Epithelial cell of esophagus (primary cell): ENCODE results near the gene MAP3K2.

ENCODE experiments used
- DNase-seq: peaks from one replicate; pipeline ENCODE4 v3.0.0; 2010; ENCODE audit warnings: low read depth
- H3K4me3 ChIP-seq: 2 replicates; pipeline ENCODE4 v1.5.1; 2011; ENCODE audit warnings: mild to moderate bottlenecking, low read length, control low read depth
- TF ChIP-seq, protein P1 (sequence below): IDR thresholded peaks from 2 replicates; pipeline ENCODE4 v1.5.1; 2011; ENCODE audit warnings: low read depth, mild to moderate bottlenecking, low read length, control low read depth, inconsistent platforms; ENCODE audit not compliant: insufficient read depth; ENCODE audit errors: missing control alignments

MAP3K2 gene

DNA sequence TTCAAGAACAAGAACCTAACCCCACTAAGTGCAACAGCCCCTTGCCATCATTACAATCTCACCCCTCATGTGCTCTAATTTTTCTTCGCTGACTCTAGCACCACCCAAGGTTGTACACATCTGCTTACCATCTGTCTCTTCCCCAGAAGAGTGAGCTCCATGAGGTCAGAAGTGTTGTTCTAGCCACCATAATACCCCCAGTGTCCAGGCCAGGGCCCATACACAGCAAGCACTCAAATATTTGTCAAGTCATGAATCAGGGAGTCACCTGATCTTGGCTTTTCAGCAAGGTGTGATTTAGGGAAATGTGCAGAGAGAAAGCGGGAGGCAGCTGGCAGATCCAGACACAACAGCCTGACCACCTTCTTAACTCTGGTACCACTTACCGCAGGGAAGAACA is 99.5 kb downstream of the MAP3K2 start:
- H3K4me3 ChIP-seq: no peak overlapping the region
- no peak for DNase-seq
- TF ChIP-seq, protein P1, sequence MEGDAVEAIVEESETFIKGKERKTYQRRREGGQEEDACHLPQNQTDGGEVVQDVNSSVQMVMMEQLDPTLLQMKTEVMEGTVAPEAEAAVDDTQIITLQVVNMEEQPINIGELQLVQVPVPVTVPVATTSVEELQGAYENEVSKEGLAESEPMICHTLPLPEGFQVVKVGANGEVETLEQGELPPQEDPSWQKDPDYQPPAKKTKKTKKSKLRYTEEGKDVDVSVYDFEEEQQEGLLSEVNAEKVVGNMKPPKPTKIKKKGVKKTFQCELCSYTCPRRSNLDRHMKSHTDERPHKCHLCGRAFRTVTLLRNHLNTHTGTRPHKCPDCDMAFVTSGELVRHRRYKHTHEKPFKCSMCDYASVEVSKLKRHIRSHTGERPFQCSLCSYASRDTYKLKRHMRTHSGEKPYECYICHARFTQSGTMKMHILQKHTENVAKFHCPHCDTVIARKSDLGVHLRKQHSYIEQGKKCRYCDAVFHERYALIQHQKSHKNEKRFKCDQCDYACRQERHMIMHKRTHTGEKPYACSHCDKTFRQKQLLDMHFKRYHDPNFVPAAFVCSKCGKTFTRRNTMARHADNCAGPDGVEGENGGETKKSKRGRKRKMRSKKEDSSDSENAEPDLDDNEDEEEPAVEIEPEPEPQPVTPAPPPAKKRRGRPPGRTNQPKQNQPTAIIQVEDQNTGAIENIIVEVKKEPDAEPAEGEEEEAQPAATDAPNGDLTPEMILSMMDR: no peak

DNA sequence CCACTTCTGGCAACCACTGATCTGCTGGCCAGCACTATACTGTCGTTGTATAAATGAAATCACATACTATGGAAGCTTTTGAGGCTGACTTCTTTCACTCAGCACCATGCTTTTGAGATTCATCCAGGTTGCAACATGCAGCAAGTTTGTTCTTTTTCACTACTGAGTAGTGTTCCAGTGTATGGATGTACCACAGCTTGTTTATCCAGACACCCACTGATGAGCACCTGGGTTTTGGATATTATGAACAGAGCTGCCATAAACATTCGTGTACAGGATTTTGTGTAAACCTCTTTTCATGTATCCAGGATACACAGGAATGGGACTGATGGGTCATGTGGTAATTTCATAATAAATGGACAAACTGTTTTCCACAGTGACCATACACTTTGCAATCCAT is 104.5 kb downstream of the MAP3K2 start:
- TF ChIP-seq, protein P1: no peak
- DNase-seq: no peak
- no peak overlapping the region for H3K4me3 ChIP-seq

DNA sequence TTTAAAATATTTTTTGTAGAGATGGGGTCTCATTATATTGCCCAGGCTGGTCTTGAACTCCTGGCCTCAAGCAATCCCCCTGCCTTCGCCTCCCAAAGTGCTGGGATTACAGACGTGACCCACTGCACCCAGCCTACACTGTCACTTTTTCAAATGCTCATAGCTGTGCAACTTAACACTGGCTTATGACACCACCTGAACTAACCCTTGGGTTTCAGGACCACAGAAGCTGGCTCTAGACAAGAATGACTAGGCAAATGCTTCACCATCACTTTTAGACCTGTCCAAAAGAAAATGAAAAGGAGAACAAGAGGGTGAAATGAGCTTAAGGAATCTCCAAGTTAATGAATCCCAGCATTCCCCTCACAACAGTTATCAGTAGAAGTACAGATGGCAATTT is 107.1 kb downstream of the MAP3K2 start:
- H3K4me3 ChIP-seq: no peak overlapping the region
- TF ChIP-seq, protein P1: no peak
- DNase-seq: no peak

DNA sequence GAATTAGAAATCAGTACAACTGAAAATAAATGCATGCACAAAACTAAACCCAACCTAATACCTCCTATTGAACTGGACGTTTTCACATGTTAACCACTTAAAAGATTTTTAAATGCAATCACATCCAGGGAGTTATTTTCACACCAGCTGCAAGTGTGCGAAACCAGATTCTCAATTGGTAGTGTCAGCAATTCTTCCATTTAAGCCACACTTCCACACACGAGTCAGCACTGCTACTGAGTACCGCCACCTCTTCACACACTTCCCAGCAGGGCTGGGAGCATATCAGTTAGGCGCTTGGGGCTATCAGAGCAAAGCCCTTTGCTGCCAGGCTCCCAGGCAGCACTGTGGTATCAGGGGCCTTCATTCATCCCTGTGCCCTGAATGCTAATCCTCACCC is 108.0 kb downstream of the MAP3K2 start:
- no peak overlapping the region for H3K4me3 ChIP-seq
- TF ChIP-seq, protein P1: no peak
- DNase-seq: no peak

DNA sequence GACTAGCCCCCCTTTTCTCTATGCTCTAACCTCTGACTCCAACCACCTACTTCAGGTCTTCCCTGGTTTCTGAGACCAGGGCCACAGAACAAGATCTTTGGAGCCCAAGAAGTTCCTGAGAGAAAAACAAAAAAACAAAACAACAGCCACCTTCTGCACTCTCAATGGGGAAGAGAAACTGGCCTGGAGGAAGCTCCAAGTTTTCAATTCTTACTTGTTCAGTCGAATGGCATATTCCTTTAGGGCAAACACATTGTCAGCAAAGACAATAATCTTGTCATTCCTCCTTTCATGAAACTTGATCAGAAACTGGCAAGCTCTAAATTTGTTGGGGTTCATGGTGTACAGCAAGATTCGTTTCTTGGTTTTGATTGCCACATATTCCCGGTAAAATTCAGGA is 108.8 kb downstream of the MAP3K2 start:
- DNase-seq: no peak
- no peak overlapping the region for H3K4me3 ChIP-seq
- TF ChIP-seq, protein P1: no peak

DNA sequence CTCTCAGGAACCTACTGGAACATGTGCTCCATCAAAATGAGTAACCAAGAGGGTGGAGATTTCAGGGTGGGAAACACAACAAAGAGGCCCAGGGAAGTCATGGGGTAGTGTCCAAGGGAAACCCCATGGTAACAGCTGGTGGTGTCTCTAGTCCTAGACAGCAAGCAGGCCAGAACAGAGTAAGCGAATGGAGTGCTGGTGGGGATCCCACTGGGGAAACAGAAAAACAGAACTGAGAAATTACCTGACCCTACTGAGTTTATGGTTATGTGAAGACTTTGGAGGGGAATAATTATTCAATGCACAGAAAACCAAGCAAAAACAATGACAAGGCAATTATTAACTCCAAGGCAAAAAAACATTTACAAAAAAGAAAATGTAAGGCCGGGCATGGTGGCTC is 110.7 kb downstream of the MAP3K2 start:
- no peak for DNase-seq
- TF ChIP-seq, protein P1: no peak
- no peak overlapping the region for H3K4me3 ChIP-seq

DNA sequence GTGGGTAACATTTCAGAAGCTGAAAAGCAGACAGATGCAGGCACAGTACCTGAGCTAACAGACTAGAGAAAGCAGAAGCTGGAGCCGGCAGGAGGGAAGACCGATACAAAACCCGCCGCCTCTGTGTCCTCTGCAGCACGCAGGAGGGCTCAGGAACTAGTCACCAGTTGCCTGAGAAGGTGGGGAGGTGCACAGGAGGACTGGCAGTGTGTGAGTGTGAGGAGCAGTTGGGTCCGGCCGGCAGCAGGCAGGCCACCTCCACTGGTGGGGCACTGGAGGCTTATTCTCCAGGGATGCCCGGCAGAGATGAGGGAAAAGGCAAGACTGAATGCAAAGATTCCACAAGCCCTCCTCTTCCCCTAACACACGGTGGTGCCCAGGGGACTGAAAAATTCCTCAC is 112.0 kb downstream of the MAP3K2 start:
- TF ChIP-seq, protein P1: no peak
- DNase-seq: no peak
- no peak overlapping the region for H3K4me3 ChIP-seq
